Breast epithelium (tissue), 3 donors: ENCODE measurements around the gene SLC22A23.
A peak's percentile ranks its signal among the peaks of the same experiment; 100 is the strongest.

Experiments used
- POLR2A ChIP-seq: fragments of 450-650 bp; IDR thresholded peaks from one replicate; pipeline ENCODE4 v1.6.1; 2016; ENCODE audit warnings: antibody characterized with exemption, mild to moderate bottlenecking, moderate library complexity
- TF ChIP-seq, protein P1 (sequence below), 3 donors: fragments of 450-650 bp; IDR thresholded peaks; one replicate each; pipeline ENCODE4 v1.5.1; 2016 to 2017; ENCODE audit warnings: antibody characterized with exemption in 3 of 3, mild to moderate bottlenecking in 3 of 3, moderate library complexity in 3 of 3

DNA sequence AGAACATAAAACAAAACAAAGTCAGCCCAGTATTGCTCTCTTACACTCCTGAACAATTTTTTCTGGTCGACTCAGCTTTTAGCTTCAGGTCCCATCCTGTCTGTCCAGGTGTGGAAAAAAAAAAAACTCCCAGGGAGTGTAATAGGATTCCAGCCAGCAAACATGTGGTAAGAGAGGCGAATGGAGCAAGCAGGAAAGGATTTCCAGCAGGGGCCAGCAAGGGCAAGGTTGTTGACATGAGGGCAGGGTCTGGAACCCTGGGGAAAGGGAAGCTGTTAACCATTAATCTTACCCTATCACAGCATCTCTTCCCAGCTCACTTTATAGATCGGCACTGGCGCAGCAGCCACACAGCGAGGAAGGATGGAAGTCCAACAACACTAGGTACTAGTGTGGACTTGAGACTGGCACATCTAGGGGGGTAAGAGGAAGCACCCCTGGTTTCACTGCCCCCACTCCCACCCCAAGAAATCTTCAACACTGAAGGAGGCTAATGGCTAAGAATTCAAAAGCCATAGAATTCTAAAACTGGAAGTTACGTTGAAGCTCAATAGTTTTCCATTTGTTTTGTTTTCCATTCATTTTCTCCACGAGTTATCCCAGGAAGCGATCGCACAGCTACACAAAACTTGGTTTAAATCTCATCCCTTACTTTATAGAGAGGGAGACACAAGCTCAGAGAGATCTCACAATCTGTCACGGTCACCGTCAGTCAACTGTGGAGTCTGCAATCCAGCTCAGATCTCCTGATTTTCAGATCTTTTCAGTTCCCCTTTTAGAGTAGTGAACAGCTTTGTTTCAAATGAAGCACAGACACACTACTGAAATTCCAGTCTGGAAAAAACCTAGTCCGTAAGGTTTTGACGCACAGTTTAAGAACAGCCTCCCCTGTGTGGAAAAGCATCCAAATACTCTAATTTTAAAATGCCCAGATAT lies 53.3 kb downstream of the SLC22A23 start:
- TF ChIP-seq, protein P1, sequence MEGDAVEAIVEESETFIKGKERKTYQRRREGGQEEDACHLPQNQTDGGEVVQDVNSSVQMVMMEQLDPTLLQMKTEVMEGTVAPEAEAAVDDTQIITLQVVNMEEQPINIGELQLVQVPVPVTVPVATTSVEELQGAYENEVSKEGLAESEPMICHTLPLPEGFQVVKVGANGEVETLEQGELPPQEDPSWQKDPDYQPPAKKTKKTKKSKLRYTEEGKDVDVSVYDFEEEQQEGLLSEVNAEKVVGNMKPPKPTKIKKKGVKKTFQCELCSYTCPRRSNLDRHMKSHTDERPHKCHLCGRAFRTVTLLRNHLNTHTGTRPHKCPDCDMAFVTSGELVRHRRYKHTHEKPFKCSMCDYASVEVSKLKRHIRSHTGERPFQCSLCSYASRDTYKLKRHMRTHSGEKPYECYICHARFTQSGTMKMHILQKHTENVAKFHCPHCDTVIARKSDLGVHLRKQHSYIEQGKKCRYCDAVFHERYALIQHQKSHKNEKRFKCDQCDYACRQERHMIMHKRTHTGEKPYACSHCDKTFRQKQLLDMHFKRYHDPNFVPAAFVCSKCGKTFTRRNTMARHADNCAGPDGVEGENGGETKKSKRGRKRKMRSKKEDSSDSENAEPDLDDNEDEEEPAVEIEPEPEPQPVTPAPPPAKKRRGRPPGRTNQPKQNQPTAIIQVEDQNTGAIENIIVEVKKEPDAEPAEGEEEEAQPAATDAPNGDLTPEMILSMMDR (IDR thresholded peaks at IDR 0.05): peak in 1 of 3 donors; percentile 8
- TF ChIP-seq POLR2A: no peak
